Endothelial cell of umbilical vein (primary cell): ENCODE results near the gene GDA. TPM values are rescaled to one million over a fixed set of nuclear protein-coding genes. Genes with fewer than 3 reads are reported as not detected.

Source experiments
- BruUV-seq: library from RNA; stranded (reverse); fragments of 400-500 nt; replicated peaks from 2 replicates; lab custom pipeline; 2021; lab: Mats Ljungman, UMichigan
- CTCF ChIA-PET: fragments of 300-600, 350-600 bp; sonication (Branson Sonifier 250); formaldehyde crosslinking; loops from one replicate; lab custom pipeline; 2021; ENCODE audit warnings: antibody characterized with exemption, inconsistent platforms; lab: Charles Lee
- POLR2A ChIA-PET: fragments of 300-600, 350-600 bp; sonication (Branson Sonifier 250); formaldehyde crosslinking; loops from one replicate; lab custom pipeline; 2021; ENCODE audit warnings: antibody characterized with exemption, inconsistent platforms; lab: Charles Lee
- DNase-seq: peaks from one replicate; pipeline ENCODE4 v3.0.0-alpha.2; 2011; ENCODE audit warnings: low read depth, low spot score
- FAIRE-seq: peaks from 2 replicates; lab custom pipeline; 2011; peaks lifted over from hg19 to GRCh38; lab: Jason Lieb, UNC
- H2AFZ ChIP-seq: 2 replicates; pipeline ENCODE4 v1.6.0; 2012; ENCODE audit warnings: low read depth, low read length, control low read depth, inconsistent platforms
- H3K27ac ChIP-seq: 2 replicates; pipeline ENCODE4 v1.5.1; 2011; ENCODE audit warnings: low read depth, mild to moderate bottlenecking, control low read depth, low read length, moderate library complexity; ENCODE audit not compliant: insufficient read depth
- H3K27me3 ChIP-seq, 2 experiments: 2 replicates each; pipeline versions ENCODE4 v1.6.0 to v1.6.1; 2011; ENCODE audit warnings: low read length in 2 of 2, mixed read lengths in 1 of 2; ENCODE audit not compliant: control insufficient read depth in 2 of 2, insufficient read depth in 2 of 2
- H3K36me3 ChIP-seq, 2 experiments: 2 replicates in 1 of 2; 3 replicates in 1 of 2; pipeline ENCODE4 v1.5.1; 2011; ENCODE audit warnings: low read length in 2 of 2, mild to moderate bottlenecking in 1 of 2, moderate library complexity in 1 of 2; ENCODE audit not compliant: control insufficient read depth in 2 of 2, insufficient read depth in 2 of 2; ENCODE audit errors: extremely low read depth in 1 of 2
- H3K4me1 ChIP-seq: 3 replicates; pipeline ENCODE4 v1.5.1; 2011; ENCODE audit warnings: mild to moderate bottlenecking, low read length; ENCODE audit not compliant: control insufficient read depth, insufficient read depth; ENCODE audit errors: extremely low read depth
- H3K4me2 ChIP-seq: 2 replicates; pipeline ENCODE4 v1.6.1; 2011; ENCODE audit warnings: low read length, control low read depth, mixed read lengths; ENCODE audit not compliant: insufficient read depth
- H3K4me3 ChIP-seq, 3 experiments: fragments of 200-600 bp in 1 of 3; sonication (generic), shearing (Covaris generic) in 1 of 3; replicated peaks in 1 of 3; 2 replicates each; pipeline ENCODE4 v1.5.1; 2011 to 2016; ENCODE audit warnings: control low read depth in 3 of 3, low read length in 3 of 3, mild to moderate bottlenecking in 2 of 3, inconsistent platforms in 1 of 3, low read depth in 1 of 3, moderate library complexity in 1 of 3; ENCODE audit not compliant: insufficient read depth in 1 of 3
- H3K79me2 ChIP-seq: 2 replicates; pipeline ENCODE4 v1.6.0; 2012; ENCODE audit warnings: low read length, inconsistent platforms; ENCODE audit not compliant: control insufficient read depth, insufficient read depth
- H3K9ac ChIP-seq: replicated peaks from 2 replicates; pipeline ENCODE3; 2011; ENCODE audit warnings: low read length, control low read depth; ENCODE audit not compliant: insufficient read depth; ENCODE audit errors: extremely low read depth
- H3K9me1 ChIP-seq: replicated peaks from 3 replicates; pipeline ENCODE4 v1.6.0; 2011; ENCODE audit warnings: mild to moderate bottlenecking, low read length; ENCODE audit not compliant: control insufficient read depth, insufficient read depth; ENCODE audit errors: extremely low read depth
- H3K9me3 ChIP-seq: replicated peaks from 2 replicates; pipeline ENCODE4 v1.5.1; 2012; ENCODE audit warnings: low read length, inconsistent platforms; ENCODE audit not compliant: control insufficient read depth, insufficient read depth
- H4K20me1 ChIP-seq: replicated peaks from 2 replicates; pipeline ENCODE3; 2011; ENCODE audit warnings: mild to moderate bottlenecking, low read length; ENCODE audit not compliant: control insufficient read depth, insufficient read depth; ENCODE audit errors: extremely low read depth
- CTCF ChIP-seq, 2 donors: IDR thresholded peaks; 1 replicate in 1 of 2; 2 replicates in 1 of 2; pipeline ENCODE4 v1.5.1; 2011; ENCODE audit warnings: low read length in 2 of 2, mild to moderate bottlenecking in 2 of 2, moderate library complexity in 2 of 2, control low read depth in 1 of 2, inconsistent platforms in 1 of 2, low read depth in 1 of 2; ENCODE audit not compliant: insufficient read depth in 1 of 2; ENCODE audit errors: extremely low read depth in 1 of 2
- EZH2 ChIP-seq: IDR thresholded peaks from 2 replicates; pipeline ENCODE4 v1.6.1; 2012; ENCODE audit warnings: borderline replicate concordance, low read depth, mild to moderate bottlenecking, moderate library complexity, low read length, inconsistent platforms; ENCODE audit not compliant: severe bottlenecking
- FOS ChIP-seq: IDR thresholded peaks from 2 replicates; pipeline ENCODE4 v1.6.1; 2011; ENCODE audit warnings: mild to moderate bottlenecking, low read length, moderate library complexity, borderline replicate concordance; ENCODE audit not compliant: insufficient read depth
- GATA2 ChIP-seq: IDR thresholded peaks from 2 replicates; pipeline ENCODE4 v1.7.0; 2011; ENCODE audit warnings: low read depth, mild to moderate bottlenecking, moderate library complexity, mixed read lengths, low read length; ENCODE audit not compliant: insufficient read length, insufficient read depth
- JUN ChIP-seq: IDR thresholded peaks from 2 replicates; pipeline ENCODE4 v1.6.1; 2011; ENCODE audit warnings: borderline replicate concordance, low read depth; ENCODE audit not compliant: insufficient read length, insufficient read depth
- MAX ChIP-seq: IDR thresholded peaks from 2 replicates; pipeline ENCODE4 v1.6.1; 2011; ENCODE audit not compliant: insufficient read depth, insufficient read length
- MYC ChIP-seq: IDR thresholded peaks from one replicate; pipeline ENCODE4 v1.6.1; 2011; ENCODE audit warnings: mild to moderate bottlenecking, low read depth, low read length
- POLR2A ChIP-seq: IDR thresholded peaks from 2 replicates; pipeline ENCODE4 v1.6.1; 2012; ENCODE audit warnings: low read depth, mild to moderate bottlenecking, control low read depth, low read length
- POLR2AphosphoS5 ChIP-seq: IDR thresholded peaks from 2 replicates; pipeline ENCODE4 v1.6.1; 2012; ENCODE audit warnings: low read depth, mild to moderate bottlenecking, control low read depth, low read length, moderate library complexity; ENCODE audit not compliant: insufficient read depth
- dilution Hi-C: fragments of 300-500 bp; cut with MboI; formaldehyde crosslinking; loops from one replicate; pipeline ENCODE4 v1.15.0; 2019; ENCODE audit warnings: low sequenced_read_pairs; ENCODE audit not compliant: extremely low pct_ligation_motif_present
- intact Hi-C: fragments of 100-400 bp; cut with micrococcal nuclease; formaldehyde crosslinking; loops from one replicate; pipeline ENCODE4 v1.10.0; 2022
- polyA plus RNA-seq, 4 experiments: library from polyadenylated mRNA; depleted of rRNA in 3 of 4; stranded (reverse) in 3 of 4; unstranded in 1 of 4; fragments of >200 nt; gene quantifications; 2 replicates each; pipeline versions ENCODE4 v1.2.1 to v1.2.3, GENCODE V29; 2011 to 2012; ENCODE audit warnings: missing spikeins in 1 of 4
- total RNA-seq: library from RNA; stranded (reverse); gene quantifications from 2 replicates; pipeline ENCODE4 v1.2.3, GENCODE V29; 2021

GDA gene
- total and polyA plus RNA-seq, 2 donors (not counting 3 experiments of a cell fraction or from before 2014, with no cell fraction given), result not detected

GRCh38 chr9:72226146-72226812, 77.0 kb downstream of the GDA start:
- dilution Hi-C loops, result no loop called here
- Histone ChIP-seq H3K79me2 (no peaks in the 10 kb centered on the region), H2AFZ (no peak overlapping the region), H4K20me1 (no peaks in the 10 kb centered on the region), H3K4me2 (no peak overlapping the region), H3K9ac (no peak overlapping the region), H3K9me3 (no peaks in the 10 kb centered on the region), H3K27ac (no peak overlapping the region), H3K4me3 (no peak overlapping the region), H3K36me3 (no peaks in the 10 kb centered on the region), H3K4me1 (no peaks in the 10 kb centered on the region), H3K27me3 (no peaks in the 10 kb centered on the region), H3K9me1 (no peaks in the 10 kb centered on the region)
- intact Hi-C loops, result no loop called here
- FAIRE-seq (no peak), DNase-seq (no peak)
- ChIA-PET CTCF (interaction anchor here (0.9 kb wide), 1 partner anchor 45 kb away, joined by 3 read pairs; no protein-coding TSS in a partner anchor), POLR2A (no interaction called here)
- no TSS peak for BruUV-seq
- TF ChIP-seq MYC (no peak), GATA2 (no peak), POLR2A (no peak), POLR2AphosphoS5 (no peak)

- no peak for FAIRE-seq
- dilution Hi-C loops (no loop called here), intact Hi-C loops (no loop called here)
- H3K4me2 ChIP-seq, result no peak overlapping the region
- H3K27me3 ChIP-seq, result no peaks in the 10 kb centered on the region
- H3K9ac ChIP-seq, result no peak overlapping the region
- H3K9me3 ChIP-seq, result no peaks in the 10 kb centered on the region
- H4K20me1 ChIP-seq, result no peaks in the 10 kb centered on the region
- ChIA-PET CTCF (no interaction called here), POLR2A (no interaction called here)
- H3K4me3 ChIP-seq, result no peak overlapping the region
- no peak for DNase-seq
- no peak overlapping the region for H2AFZ ChIP-seq
- BruUV-seq, result no TSS peak
- H3K79me2 ChIP-seq, result no peaks in the 10 kb centered on the region
- H3K4me1 ChIP-seq, result no peaks in the 10 kb centered on the region
- no peaks in the 10 kb centered on the region for H3K36me3 ChIP-seq
- H3K9me1 ChIP-seq, result no peaks in the 10 kb centered on the region
- TF ChIP-seq MAX (no peak), GATA2 (no peak), MYC (no peak), POLR2A (no peak), CTCF (IDR thresholded peaks at IDR 0.05; ENCODE audit: extremely low read depth in 1 of 2, insufficient read depth in 1 of 2, low read depth in 1 of 2, low read length in 2 of 2) (no peak), EZH2 (no peak), POLR2AphosphoS5 (no peak), JUN (no peak), FOS (no peak)
- no peak overlapping the region for H3K27ac ChIP-seq
Observed at GRCh38 chr9:72228282-72228681, 79.0 kb downstream of the GDA start.
